NCI-H1417 treated with DMSO at 0.1 percent for 48 hours (cell line): ENCODE measurements around the gene KCTD15.

ENCODE experiments used
- DNase-seq: peaks from one replicate; lab custom pipeline; 2025; lab: John Stamatoyannopoulos, UW

KCTD15 gene

DNA sequence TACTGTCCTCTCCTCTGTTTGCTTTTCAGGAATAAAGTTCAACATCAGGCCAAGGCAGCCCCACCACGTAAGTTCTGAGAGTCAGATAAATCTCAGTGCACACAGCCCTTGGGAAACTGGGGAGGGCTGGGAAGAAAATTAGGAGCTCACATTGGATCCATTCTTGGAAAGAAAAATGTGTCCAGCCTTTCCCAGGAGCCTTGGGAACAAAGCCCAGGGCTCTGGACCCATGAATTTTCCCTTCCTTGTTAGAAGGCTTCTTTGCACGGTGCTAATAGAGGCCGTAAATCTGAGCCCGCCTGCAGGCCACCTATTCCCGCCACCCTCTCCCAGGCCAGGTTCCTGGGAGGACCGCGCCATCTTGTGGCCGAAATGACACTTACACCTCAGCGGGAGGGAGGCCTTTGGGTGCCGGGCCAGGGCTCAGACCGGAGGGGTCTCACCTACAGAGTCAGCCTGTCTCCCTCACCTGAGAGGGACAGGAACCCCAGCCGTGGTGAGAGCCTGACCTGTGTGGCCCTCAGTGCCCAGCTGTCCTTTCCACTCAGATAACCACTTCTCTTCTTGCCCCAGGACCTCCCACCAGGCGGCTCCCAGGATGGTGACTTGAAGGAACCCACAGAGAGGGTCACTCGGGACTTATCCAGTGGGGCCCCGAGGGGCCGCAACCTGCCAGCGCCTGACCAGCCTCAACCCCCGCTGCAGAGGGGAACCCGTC, 25.1 kb upstream of the KCTD15 start:
- DNase-seq = peak; percentile 32

DNA sequence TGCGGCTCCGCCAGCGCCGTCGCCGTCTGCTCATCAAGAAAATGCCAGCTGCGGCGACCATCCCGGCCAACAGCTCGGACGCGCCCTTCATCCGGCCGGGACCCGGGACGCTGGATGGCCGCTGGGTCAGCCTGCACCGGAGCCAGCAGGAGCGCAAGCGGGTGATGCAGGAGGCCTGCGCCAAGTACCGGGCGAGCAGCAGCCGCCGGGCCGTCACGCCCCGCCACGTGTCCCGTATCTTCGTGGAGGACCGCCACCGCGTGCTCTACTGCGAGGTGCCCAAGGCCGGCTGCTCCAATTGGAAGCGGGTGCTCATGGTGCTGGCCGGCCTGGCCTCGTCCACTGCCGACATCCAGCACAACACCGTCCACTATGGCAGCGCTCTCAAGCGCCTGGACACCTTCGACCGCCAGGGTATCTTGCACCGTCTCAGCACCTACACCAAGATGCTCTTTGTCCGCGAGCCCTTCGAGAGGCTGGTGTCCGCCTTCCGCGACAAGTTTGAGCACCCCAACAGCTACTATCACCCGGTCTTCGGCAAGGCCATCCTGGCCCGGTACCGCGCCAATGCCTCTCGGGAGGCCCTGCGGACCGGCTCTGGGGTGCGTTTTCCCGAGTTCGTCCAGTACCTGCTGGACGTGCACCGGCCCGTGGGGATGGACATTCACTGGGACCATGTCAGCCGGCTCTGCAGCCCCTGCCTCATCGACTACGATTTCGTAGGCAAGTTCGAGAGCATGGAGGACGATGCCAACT, 24.4 kb upstream of the KCTD15 start:
- no peak for DNase-seq

DNA sequence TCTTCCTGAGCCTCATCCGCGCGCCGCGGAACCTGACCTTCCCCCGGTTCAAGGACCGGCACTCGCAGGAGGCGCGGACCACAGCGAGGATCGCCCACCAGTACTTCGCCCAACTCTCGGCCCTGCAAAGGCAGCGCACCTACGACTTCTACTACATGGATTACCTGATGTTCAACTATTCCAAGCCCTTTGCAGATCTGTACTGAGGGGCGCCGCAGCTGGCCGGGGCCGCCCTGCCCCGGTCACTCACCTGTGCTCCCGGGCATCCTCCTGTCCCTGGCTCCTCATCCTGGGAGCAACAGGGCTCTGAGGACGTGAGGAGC, 23.9 kb upstream of the KCTD15 start:
- DNase-seq = no peak

- no peak for DNase-seq
These were observed 22.7 kb upstream of the KCTD15 start for GRCh38 chr19:33773704-33774624.

GRCh38 chr19:33774751-33775150, 21.9 kb upstream of the KCTD15 start:
- DNase-seq = no peak

DNA sequence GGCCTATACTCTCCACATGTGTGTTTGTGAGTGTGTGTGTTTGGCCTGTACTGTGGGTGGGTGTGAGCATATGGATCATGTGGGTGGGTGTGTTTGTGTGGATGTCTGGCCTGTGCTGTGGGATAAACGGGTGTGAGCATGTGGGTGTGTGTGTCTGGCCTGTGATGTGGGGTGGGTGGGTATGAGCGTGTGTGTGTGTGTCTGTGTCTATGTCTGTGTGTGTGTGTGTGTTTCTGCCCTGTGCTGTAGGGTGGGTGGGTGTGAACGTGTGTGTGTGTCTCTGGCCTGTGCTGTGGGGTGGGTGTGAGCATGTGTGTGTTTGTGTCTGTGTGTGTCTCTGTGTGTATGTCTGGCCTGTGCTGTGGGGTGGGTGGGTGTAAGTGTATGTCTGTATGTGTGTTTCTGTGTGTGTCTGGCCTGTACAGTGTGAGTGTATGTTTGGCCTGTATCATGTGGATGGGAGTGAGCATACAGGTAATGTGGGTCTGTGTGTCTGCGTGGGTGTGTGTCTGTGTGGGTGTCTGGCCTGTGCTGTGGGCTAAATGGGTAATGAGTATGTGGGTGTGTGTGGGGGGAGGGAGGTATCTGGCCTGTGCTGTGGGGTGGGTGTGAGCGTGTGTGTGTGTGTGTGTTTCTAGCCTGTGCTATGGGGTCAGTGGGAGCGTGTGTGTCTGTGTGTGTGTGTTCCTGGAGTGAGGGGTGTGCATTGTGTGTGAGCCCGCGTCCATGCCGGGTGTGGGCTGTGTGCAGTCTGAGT, 20.8 kb upstream of the KCTD15 start:
- DNase-seq = no peak

DNA sequence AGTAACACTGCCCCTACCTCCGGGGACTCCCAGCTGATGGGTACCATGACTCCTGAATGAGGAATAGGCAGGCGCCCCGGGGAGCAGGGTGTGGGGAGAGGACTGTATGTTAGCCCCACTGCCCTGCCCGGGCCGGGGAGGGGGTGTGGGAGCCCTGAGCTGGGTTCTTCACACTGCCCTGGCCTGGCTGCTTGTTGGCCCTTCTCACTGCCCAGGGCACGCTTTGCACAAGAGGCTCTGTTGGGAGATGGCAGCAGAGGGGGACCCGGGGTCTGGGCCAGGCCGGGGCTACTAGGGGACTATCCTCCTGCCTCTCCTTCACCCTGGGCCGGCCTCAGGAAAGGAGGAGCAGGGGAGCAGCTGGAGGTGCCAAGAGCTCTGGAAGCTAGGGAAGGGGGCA, 19.3 kb upstream of the KCTD15 start:
- DNase-seq = no peak

DNA sequence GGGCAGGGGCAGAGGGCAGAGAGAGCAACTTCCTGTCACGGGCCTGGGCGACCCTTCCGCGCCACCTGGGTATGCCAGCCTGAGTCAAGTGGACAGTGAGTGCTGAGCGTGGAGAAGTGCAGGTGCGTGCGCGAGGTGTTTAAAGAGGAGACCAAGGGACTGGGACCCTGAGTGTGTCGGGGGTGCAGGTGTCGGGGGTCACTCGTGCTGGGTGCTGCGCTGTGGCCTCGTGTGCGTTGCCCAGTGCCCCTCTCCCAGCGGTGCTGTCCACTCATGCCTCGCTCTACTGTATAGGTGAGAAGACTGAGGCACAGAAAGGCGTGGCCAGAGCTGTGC, 18.9 kb upstream of the KCTD15 start:
- DNase-seq = no peak

GRCh38 chr19:33778089-33778791, 18.4 kb upstream of the KCTD15 start:
- DNase-seq = peak; percentile 15

GRCh38 chr19:33779849-33780248, 16.8 kb upstream of the KCTD15 start:
- DNase-seq = no peak

- no peak for DNase-seq
These were observed 16.4 kb upstream of the KCTD15 start for GRCh38 chr19:33780251-33780650.

DNA sequence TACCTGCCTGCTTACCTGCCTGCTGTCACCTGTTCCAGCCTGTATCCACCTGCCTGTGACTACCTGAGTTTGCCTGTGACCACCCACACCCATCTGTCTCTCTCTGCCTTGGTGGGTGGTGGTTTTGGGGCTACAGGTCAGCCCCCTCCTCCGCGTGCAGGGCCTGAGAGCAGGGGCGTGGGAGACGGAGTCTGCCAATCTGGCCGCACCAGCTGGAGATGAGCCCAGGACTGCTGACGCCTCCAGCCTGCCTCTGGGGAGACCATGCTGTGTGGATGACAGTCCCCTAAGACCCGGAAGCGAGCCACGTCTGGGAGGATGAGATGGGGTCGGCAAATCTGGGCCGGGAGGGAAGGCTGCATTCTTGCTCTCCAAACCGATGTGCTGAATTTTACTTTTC, 15.9 kb upstream of the KCTD15 start:
- DNase-seq = no peak

GRCh38 chr19:33781415-33781935, 15.2 kb upstream of the KCTD15 start:
- DNase-seq = no peak

GRCh38 chr19:33781996-33782395, 14.7 kb upstream of the KCTD15 start:
- DNase-seq = no peak

- no peak for DNase-seq
These were observed 12.2 kb upstream of the KCTD15 start for GRCh38 chr19:33784432-33784831.

GRCh38 chr19:33785795-33786194, 10.9 kb upstream of the KCTD15 start:
- no peak for DNase-seq

DNA sequence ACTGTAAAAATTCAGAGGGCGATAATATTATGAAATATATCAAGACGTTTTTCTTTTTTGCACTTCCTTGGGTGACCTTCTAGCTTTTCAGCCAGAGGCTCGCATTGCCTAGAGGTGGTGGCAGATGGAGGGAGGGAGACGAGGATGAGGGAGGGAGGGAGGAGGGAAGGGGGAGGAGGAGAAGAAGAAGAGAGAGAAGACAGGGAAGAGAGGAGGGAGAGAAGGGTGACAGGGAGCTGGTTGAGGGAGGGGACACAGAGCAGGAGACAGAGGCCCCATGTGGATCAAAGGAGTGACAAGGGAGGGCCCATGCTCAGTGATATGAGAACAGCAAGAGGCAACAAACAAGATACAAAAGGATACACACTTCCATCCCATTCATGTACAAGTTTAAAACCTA, 8.0 kb upstream of the KCTD15 start:
- no peak for DNase-seq

DNA sequence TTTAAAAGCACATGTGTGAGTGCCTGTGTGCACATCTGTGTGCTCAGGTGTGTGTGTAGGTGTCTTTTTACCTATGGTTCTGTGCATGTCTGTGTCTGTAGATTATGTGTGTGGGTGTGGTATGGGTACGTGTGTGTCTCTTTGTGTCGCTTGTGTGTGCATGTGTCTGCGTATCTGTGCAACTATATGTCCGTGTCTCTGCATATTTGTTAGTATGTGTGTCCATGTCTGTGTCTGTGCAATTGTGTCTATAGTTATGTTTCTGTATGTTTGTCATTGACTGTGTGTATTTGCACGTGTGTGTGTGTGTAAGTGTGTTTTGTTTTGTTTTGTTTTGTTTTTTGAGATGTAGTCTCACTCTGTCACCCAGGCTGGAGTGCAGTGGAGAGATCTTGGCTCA, 7.3 kb upstream of the KCTD15 start:
- no peak for DNase-seq

GRCh38 chr19:33794683-33795369, 1.8 kb upstream of the KCTD15 start:
- no peak for DNase-seq

GRCh38 chr19:33795370-33796163, 1.1 kb upstream of the KCTD15 start:
- DNase-seq = peak; percentile 4
